DOHH2 (cell line): ENCODE data around the gene YIPF4.

Experiments
- CTCF ChIP-seq: fragments of 200-600 bp; sonication (generic); IDR thresholded peaks from one replicate; pipeline ENCODE4 v1.5.1; 2014; ENCODE audit warnings: antibody characterized with exemption, mild to moderate bottlenecking, low read depth, low read length; ENCODE audit not compliant: poor library complexity, severe bottlenecking
- EZH2phosphoT487 ChIP-seq: fragments of 200-600 bp; sonication (generic); IDR thresholded peaks from 2 replicates; pipeline ENCODE4 v1.6.1; 2017; ENCODE audit warnings: borderline replicate concordance, mild to moderate bottlenecking, antibody characterized with exemption, low read length, moderate library complexity, mixed read lengths

GRCh38 chr2:32264422-32265105 is 13.1 kb upstream of the YIPF4 start, which contains the start of gene NLRC4:
- TF ChIP-seq CTCF (no peak), EZH2phosphoT487 (no peak)
